ENCODE measurements around the gene E2F3.

Gene E2F3

DNA sequence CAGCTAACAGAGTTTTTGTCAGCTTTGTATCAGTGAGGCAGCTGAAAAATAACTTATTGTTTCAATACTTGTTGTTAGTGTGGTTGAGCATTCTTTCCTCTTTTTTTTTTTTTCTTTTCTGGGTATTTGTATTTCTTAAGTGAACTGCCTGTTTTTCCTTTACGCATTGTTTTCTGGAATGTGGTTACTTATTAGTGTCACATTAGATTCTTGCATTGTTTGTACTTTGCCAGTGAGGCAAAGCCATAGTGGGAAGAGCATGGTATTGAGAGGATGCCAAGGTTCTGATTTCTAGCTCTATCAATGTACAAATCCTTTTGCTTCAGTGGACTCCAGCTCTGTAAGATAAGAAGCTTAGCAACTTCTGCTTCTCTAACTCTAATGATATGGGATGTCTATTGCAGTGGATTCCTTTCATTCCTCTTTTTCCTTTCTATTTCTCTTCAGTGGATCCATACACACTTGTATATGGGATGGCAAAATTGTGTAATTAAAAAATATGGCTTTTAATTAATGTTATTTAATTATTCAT, 136.5 kb downstream of the E2F3 start:
- no peak for DNase-seq

DNA sequence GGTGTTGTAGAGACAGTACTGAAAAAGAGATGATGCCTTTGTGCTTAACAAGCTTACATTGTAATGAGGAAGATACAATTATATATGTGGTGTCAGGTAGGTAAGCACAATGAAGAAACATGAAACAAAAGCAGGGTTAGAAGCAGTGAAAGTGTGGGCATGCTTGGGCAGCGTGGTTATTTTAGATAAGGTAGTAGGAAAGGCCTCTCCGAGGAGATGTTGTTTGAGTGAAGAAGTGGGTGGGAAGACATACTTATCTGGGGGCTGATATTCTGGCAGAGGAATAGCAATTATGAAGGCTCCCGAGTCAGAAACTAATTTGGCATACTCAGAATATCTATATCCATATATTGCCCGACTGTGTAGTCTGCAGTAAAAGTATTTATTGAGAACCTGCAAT, 137.2 kb downstream of the E2F3 start:
- DNase-seq = no peak

DNA sequence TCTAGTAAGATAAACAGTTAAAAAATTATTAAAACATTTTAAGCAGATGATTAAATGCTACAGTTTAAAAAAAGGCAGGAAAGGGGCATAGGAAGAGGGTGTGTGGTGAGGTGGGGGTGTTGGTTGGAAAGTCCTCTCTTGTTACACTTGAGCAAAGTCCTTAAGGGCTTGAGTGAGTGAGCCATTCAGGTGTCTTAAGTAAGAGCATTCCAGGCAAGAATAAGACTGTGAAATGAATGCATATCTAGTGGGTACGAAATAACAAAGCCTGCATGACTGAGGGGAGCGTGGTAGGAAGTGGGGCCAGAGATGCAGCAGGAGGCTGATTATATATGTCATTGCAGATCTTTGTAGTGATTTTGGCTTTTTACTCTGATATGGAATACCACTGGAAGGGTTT, 137.7 kb downstream of the E2F3 start:
- DNase-seq = no peak

DNA sequence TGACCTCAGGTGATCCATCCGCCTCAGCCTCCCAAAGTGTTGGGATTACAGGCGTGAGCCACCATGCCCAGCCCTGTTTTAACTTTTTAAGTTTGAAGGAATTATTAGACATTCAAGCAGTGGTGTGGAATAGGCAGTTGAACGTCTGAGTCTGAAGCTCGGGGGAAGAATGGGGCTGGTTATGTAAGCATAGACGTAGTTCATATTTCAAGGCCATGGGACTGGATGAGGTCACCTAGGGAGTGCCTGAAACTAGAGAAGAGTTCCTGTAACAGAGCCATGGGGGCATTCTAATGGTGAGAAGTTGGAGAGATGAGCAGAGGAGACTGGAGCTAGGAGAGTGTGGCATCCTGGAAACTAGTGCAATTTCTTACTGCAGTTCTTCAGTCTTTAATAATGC, 139.0 kb downstream of the E2F3 start:
- no peak for DNase-seq

DNA sequence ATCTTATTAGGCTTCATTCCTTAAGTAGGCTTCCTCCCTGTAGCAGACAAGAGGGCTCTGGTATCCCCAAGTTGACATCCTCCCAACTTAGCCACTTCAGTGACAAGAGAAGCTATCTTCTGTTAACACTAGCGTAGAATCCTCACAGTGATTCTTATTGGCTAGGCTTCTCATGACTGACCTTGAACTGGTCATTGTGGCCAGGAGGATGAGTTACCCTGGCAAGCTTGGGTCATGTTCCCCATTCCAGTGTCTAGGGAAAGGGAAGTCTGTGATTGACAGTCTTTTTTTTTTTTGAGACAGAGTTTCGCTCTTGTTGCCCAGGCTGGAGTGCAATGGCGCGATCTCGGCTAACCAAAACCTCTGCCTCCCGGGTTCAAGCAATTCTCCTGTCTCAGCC, 139.7 kb downstream of the E2F3 start:
- DNase-seq = no peak

DNA sequence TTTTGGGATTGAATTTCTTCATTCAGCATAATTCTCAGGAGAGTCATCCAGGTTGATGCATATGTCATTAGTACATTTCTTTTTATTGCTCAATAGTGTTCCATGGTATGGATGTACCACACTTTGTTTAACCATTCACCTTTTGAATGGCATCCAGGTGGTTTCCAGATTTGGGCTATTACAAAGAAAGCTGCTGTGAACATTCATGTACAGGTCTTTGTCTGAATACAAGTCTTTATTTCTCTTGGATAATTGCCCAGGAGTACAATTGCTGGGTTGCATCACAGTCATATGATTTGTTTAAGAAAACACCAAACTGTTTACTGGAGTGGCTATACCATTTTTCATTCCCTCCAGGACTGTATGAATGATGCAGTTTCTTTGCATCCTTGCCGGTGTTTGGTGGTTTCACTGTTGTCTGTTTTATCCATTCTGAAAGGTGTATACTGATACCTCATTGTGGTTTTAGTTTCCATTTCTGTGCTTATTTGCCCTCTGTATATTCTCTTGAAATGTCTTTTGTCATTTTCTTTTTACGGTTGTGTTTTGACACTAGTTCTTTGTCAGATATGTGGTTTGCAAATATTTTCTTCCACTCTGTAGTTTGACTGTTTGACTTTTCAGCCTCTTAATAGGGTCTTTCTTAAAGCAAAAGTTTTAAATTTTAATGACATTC, 141.4 kb downstream of the E2F3 start:
- DNase-seq = no peak
